Lower leg skin (tissue), 4 donors: Measurements from ENCODE around the gene C12orf75. TPM values are rescaled to one million over a fixed set of nuclear protein-coding genes. Genes with fewer than 3 reads are reported as not detected.
"Not testable (repeated sequence)": the region's sequence is repeated elsewhere in the genome, so short reads cannot be mapped to it uniquely, and the experiment has no call there.

Source experiments
- DNase-seq, 2 donors: peaks; one replicate each; pipeline ENCODE4 v3.0.0-alpha.2; 2019; ENCODE audit warnings: low spot score in 2 of 2
- H3K4me3 ChIP-seq: fragments of 200-600 bp; sonication (generic); 2 replicates; pipeline ENCODE4 v1.5.1; 2017; ENCODE audit warnings: mild to moderate bottlenecking, low read depth; ENCODE audit not compliant: poor library complexity, severe bottlenecking
- CTCF ChIP-seq, 3 donors: fragments of 450-650 bp; IDR thresholded peaks; one replicate each; pipeline ENCODE4 v1.5.1; 2016; ENCODE audit warnings: antibody characterized with exemption in 3 of 3, mild to moderate bottlenecking in 3 of 3, moderate library complexity in 2 of 3
- POLR2A ChIP-seq, 2 donors: fragments of 450-650 bp; IDR thresholded peaks; one replicate each; pipeline ENCODE4 v1.6.1; 2016 to 2017; ENCODE audit warnings: antibody characterized with exemption in 2 of 2, mild to moderate bottlenecking in 1 of 2, moderate library complexity in 1 of 2
- WGBS, 2 donors: methylation state at CpG; one replicate each; pipeline ENCODE4 v1.1.5; 2018; 5-methylcytosine and 5-hydroxymethylcytosine counted together
- intact Hi-C: fragments of 100-400 bp; cut with DNase I; formaldehyde crosslinking; loops from one replicate; pipeline ENCODE4 v1.15.0; 2023; ENCODE audit warnings: low total_unique reads
- total RNA-seq, 4 donors: library from RNA; depleted of rRNA; stranded (reverse); fragments of >200 nt; gene quantifications; one replicate each; pipeline ENCODE4 v1.1.0, GENCODE V29; 2016

Gene C12orf75
- total RNA-seq, 4 donors from 2014 or later: 13.2 to 24.3 (median 15.4) TPM

GRCh38 chr12:105341010-105341409 lies 10.5 kb downstream of the C12orf75 start:
- DNase-seq: no peak
- intact Hi-C loops: no loop called here
- whole genome bisulfite sequencing, 2 donors: 95 to 97% methylated on average over 2 of the region's 2 CpGs
- H3K4me3 ChIP-seq: no peak overlapping the region
- TF ChIP-seq POLR2A (IDR thresholded peaks at IDR 0.05) (no peak), CTCF (IDR thresholded peaks at IDR 0.05) (no peak)

GRCh38 chr12:105341620-105342019 lies 11.1 kb downstream of the C12orf75 start:
- DNase-seq, H3K4me3 ChIP-seq, intact Hi-C loops: not testable (repeated sequence)
- 71 to 88% methylated on average over 1 of the region's 1 CpG for WGBS, 2 donors

GRCh38 chr12:105342464-105342863 lies 12.0 kb downstream of the C12orf75 start:
- intact Hi-C loops: no loop called here
- DNase-seq: no peak
- no peak overlapping the region for H3K4me3 ChIP-seq
- TF ChIP-seq POLR2A (IDR thresholded peaks at IDR 0.05): no peak

GRCh38 chr12:105343836-105344235 lies 13.3 kb downstream of the C12orf75 start:
- no peak for TF ChIP-seq CTCF (IDR thresholded peaks at IDR 0.05)
- no peak for TF ChIP-seq POLR2A (IDR thresholded peaks at IDR 0.05)
- no peak overlapping the region for H3K4me3 ChIP-seq
- DNase-seq: no peak
- WGBS, 2 donors: 96 to 100% methylated on average over 1 of the region's 1 CpG
- intact Hi-C loops: no loop called here

- no peak overlapping the region for H3K4me3 ChIP-seq
- intact Hi-C loops: no loop called here
- TF ChIP-seq POLR2A (IDR thresholded peaks at IDR 0.05): no peak
- no peak for TF ChIP-seq CTCF (IDR thresholded peaks at IDR 0.05)
- WGBS, 2 donors: 94 to 97% methylated on average over 4 of the region's 4 CpGs
- DNase-seq: no peak
Observed at GRCh38 chr12:105347499-105347898, 17.0 kb downstream of the C12orf75 start.

GRCh38 chr12:105348142-105348541 lies 17.7 kb downstream of the C12orf75 start:
- WGBS, 2 donors: 92% methylated on average over 3 of the region's 3 CpGs
- DNase-seq: no peak
- H3K4me3 ChIP-seq: no peak overlapping the region
- TF ChIP-seq POLR2A (IDR thresholded peaks at IDR 0.05): no peak
- no peak for TF ChIP-seq CTCF (IDR thresholded peaks at IDR 0.05)
- intact Hi-C loops: no loop called here

- intact Hi-C loops: no loop called here
- TF ChIP-seq POLR2A (IDR thresholded peaks at IDR 0.05) (no peak), CTCF (IDR thresholded peaks at IDR 0.05) (no peak)
- H3K4me3 ChIP-seq: no peak overlapping the region
- no peak for DNase-seq
- 82 to 100% methylated on average over 1 of the region's 1 CpG for WGBS, 2 donors
Observed at GRCh38 chr12:105348561-105348960, 18.1 kb downstream of the C12orf75 start.
